GM12891 (cell line): ENCODE data around the gene DHDH.

ENCODE experiments used
- DNase-seq: peaks from one replicate; pipeline ENCODE4 v3.0.0; 2011; ENCODE audit warnings: low spot score; ENCODE audit not compliant: insufficient read length
- FAIRE-seq: peaks from 2 replicates; lab custom pipeline; 2011; peaks lifted over from hg19 to GRCh38; lab: Jason Lieb, UNC
- PAX5 ChIP-seq: IDR thresholded peaks from 2 replicates; pipeline ENCODE4 v1.6.1; 2011; ENCODE audit warnings: low read length, moderate library complexity, mild to moderate bottlenecking; ENCODE audit not compliant: insufficient read depth, severe bottlenecking
- POLR2A ChIP-seq: IDR thresholded peaks from 2 replicates; pipeline ENCODE4 v1.6.1; 2011; ENCODE audit warnings: low read depth, low read length, control low read depth
- POLR2AphosphoS5 ChIP-seq: IDR thresholded peaks from 2 replicates; pipeline ENCODE4 v1.6.1; 2011; ENCODE audit warnings: low read depth, low read length, control low read depth
- POU2F2 ChIP-seq: IDR thresholded peaks from 2 replicates; pipeline ENCODE4 v1.6.1; 2011; ENCODE audit warnings: low read depth, mild to moderate bottlenecking, control low read depth, low read length, moderate library complexity
- SPI1 ChIP-seq: IDR thresholded peaks from 2 replicates; pipeline ENCODE4 v1.6.1; 2011; ENCODE audit warnings: low read depth, low read length, control low read depth
- TAF1 ChIP-seq: IDR thresholded peaks from 2 replicates; pipeline ENCODE4 v1.6.1; 2011; ENCODE audit warnings: low read depth, low read length, control low read depth

The DHDH gene

DNA sequence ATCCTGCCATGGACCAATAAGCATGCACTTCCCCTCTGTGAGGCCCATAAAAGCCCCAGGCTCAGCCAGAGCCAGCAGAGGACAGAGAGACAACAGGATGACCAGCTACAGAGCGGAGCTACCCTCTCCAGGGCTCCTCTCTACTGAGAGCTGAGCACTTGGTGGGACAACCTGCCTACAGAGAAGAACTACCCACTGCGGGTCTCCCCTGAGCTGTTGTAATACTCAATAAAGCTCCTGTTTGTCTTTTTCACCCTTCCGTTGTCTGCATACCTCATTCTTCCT lies 13.7 kb downstream of the DHDH start:
- no peak for FAIRE-seq
- TF ChIP-seq TAF1 (no peak), POLR2AphosphoS5 (no peak), POU2F2 (no peak), PAX5 (no peak), POLR2A (no peak), SPI1 (no peak)
- no peak for DNase-seq

DNA sequence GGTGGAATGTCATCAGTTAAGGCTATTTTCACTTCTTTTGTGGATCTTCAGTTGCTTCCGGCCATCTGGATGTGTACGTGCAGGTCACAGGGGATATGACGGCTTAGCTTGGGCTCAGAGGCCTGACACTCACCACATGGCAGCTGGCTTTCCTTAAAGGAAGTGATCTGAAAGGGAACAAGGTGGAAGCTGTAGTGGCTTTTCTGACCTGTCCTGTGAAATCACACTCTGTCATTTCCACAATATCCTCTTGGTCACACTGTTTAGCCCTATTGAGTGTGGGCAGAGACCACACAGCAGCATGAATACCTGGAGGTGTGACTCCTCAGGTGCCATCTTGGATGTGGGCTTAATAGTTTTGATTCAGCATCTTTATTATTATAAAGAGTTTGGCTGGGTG lies 16.7 kb downstream of the DHDH start:
- TF ChIP-seq POLR2A = no peak
- TF ChIP-seq SPI1 = no peak
- TF ChIP-seq PAX5 = no peak
- TF ChIP-seq POLR2AphosphoS5 = no peak
- no peak for TF ChIP-seq TAF1
- TF ChIP-seq POU2F2 = no peak
- DNase-seq = no peak
- FAIRE-seq = no peak

DNA sequence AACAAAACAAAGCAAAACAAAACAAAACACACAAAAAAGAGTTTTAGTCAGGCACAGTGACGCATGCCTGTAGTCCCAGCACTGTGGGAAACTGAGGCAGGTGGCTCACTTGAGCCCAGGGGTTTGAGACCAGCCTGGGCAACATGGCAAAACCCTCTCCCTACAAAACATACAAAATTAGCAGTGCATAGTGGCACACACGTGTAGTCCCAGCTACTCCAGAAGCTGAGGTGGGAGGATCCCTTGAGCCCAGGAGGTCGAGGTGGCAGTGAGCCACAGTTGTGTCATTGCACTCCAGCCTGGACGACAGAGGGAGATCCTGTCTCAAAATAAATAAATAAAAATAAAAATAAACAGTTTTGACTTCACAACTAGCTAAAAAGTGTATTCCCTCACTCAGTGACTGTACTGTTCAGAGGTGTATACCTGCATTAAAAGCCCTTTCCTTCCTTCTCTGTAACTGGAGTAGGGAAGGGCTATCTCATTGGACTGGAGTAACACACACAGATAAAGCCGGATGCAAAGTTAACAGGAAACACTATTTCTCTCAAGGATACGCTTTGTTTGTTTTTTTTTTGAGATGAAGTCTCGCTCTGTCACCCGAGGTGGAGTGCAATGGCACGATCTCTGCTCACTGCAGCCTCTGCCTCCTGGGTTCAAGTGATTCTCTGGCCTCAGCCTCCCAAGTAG lies 17.5 kb downstream of the DHDH start:
- DNase-seq (no peak), FAIRE-seq (no peak)

DNA sequence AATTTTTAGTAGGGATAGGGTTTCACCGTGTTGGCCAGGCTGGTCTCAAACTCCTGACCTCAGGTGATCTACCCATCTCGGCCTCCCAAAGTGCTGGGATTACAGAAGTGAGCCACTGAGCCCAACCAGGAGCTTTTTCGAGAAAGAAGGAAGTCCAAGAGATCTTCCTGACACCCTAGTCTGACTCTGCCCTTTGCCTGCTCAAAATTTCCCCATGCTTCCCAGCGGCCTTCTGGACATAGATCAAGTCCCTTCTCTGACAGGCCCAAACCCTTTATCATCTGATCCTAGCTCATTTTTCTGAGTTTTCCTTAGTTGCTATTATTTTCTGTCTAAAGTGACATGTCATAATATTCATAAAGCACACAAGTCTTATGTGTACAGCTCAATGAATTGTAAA lies 19.6 kb downstream of the DHDH start:
- DNase-seq (no peak), FAIRE-seq (no peak)
- TF ChIP-seq PAX5 (no peak), POLR2A (no peak)

More for the DNA sequence above, 17.5 kb downstream of the DHDH start:
- TF ChIP-seq POLR2A (no peak), POU2F2 (no peak), TAF1 (no peak), PAX5 (no peak), POLR2AphosphoS5 (no peak), SPI1 (no peak)

DNA sequence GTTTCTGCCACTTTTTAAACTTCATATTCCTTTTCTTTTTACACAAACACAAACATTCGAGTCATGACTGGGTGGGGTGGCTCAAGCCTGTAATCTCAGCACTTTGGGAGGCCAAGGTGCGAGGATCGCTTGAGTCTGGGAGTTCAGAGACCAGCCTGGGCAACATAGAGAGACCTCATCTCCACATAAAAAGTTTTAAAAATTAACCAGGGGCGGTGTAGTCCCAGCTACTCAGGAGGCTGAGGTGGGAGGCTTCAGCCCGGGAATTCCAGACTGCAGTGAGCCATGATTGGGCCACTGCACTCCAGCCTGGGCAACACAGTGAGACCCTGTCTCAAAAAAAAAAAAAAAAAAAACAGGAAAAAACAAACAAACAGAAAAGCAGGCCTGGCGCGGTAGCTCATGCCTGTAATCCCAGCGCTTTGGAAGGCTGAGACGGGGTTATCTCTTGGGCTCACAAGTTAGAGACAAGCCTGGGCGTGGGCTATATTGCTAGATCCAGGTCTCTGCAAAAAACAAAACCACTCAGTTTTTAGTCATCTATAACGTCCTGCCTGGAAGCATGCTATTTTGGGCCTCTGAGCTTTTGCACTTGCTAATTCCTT lies 20.6 kb downstream of the DHDH start:
- FAIRE-seq = no peak
- DNase-seq = no peak
- TF ChIP-seq TAF1 (no peak), POU2F2 (no peak), PAX5 (no peak), POLR2AphosphoS5 (no peak), POLR2A (no peak)

DNA sequence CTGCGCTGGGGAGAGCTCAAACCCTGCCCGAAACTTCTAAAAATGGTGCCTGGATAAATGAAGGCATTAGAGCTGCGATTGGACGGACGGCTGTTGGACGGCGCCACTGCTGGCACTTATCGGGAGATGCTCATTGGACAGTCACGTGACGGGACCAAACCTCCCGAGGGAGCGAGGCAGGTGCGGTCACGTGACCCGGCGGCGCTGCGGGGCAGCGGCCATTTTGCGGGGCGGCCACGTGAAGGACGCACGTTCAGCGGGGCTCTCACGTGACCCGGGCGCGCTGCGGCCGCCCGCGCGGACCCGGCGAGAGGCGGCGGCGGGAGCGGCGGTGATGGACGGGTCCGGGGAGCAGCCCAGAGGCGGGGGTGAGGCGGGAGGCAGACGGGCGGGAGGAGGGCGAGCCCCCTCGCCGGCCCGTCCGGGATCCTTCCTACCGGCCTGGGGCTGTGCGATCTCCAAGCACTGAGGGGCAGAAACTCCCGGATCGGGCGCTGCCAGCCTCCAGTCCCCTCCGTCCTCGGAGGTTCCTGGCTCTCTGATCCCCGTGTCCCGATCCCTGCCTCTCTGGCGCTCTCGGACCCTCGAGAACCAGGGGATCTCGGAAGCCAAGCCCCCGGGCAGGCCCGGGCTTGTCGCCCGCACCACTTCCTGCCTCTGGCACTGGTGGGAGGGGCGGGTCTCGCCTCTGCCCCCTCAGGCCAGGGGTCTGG lies 21.3 kb downstream of the DHDH start, which contains the start of gene BAX:
Gene BAX, plus strand, starts transcription at position 281 of the 713 bp plus-strand sequence. Its CDS starts 54 bp downstream, at position 335.
- DNase-seq (peak; percentile 97), FAIRE-seq (peak; percentile 99)
- TF ChIP-seq POU2F2 (peak; percentile 50; the same call in 1 of the 2 replicates), POLR2A (peak; percentile 67; the same call in 1 of the 2 replicates), POLR2AphosphoS5 (peak; percentile 74), SPI1 (0 out of 2 replicates have a peak, but pooled peaks have one; percentile 26), PAX5 (no peak), TAF1 (peak; percentile 61)

DNA sequence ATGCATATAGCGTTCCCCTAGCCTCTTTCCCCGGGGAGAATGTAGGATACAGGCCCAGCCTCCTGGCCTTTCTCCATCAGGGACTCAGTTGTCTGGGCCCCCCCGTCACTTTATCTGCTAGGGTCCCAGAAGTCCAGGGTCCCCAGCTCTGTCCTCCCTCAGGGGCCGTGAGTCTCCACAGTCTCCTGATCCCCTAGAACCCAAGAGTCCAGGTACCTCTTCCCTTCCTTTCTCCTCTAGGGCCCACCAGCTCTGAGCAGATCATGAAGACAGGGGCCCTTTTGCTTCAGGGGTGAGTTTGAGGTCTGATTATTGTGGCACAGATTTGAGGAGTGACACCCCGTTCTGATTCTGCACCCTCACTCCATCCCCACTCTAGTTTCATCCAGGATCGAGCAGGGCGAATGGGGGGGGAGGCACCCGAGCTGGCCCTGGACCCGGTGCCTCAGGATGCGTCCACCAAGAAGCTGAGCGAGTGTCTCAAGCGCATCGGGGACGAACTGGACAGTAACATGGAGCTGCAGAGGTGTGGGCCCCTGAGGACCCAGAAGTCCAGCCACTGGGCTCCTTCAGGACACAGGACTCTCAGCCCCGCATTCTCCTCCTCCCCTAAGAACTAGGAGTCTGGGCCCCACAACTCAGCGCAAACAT lies 21.9 kb downstream of the DHDH start:
- FAIRE-seq = no peak
- no peak for DNase-seq
- TF ChIP-seq POLR2A = no peak
- TF ChIP-seq SPI1 = no peak
- TF ChIP-seq POLR2AphosphoS5 = no peak
- TF ChIP-seq PAX5 = no peak
- no peak for TF ChIP-seq POU2F2
- TF ChIP-seq TAF1 = no peak

DNA sequence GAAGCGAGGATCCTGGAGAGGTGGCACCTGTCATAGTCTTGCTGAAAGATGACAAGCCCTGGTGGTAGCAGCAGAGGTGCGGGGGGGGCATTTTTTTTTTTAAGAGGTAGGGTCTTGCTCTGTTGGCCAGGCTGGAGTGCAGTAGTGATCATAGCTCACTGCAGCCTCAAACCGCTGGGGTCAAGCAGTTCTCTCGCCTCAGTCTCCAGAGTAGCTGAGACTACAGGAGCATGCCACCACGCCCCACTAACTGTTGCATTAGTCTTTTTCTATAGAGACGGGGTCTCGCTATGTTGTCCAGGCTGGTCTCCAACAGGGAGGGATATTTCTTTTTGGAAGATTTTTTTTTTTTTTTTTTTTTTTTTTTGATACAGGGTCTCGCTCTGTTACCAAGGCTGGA lies 24.5 kb downstream of the DHDH start:
- DNase-seq (no peak), FAIRE-seq (no peak)
- TF ChIP-seq POLR2A (no peak), TAF1 (no peak), SPI1 (no peak), PAX5 (no peak), POLR2AphosphoS5 (no peak), POU2F2 (no peak)
